HCT116 (cell line): ENCODE data around the gene SLC25A51. TPM values are rescaled to one million over a fixed set of nuclear protein-coding genes. Genes with fewer than 3 reads are reported as not detected.
"Not testable (repeated sequence)": the region's sequence is repeated elsewhere in the genome, so short reads cannot be mapped to it uniquely, and the experiment has no call there.

Experiments
- ATAC-seq: fragments of 200-7000 bp; cut with Tn5 transposase; 2 replicates; pipeline ENCODE4 v1.9.1; 2020; ENCODE audit warnings: mild to moderate bottlenecking, moderate library complexity
- BruUV-seq: library from RNA; stranded (reverse); fragments of 400-500 nt; replicated peaks from 2 replicates; lab custom pipeline; 2021; lab: Mats Ljungman, UMichigan
- CTCF ChIA-PET: fragments of 300-600 bp; sonication (Branson Sonifier 250); formaldehyde crosslinking; loops from one replicate; lab custom pipeline; 2021; ENCODE audit warnings: antibody characterized with exemption; lab: Charles Lee
- POLR2A ChIA-PET: fragments of 300-600, 350-600 bp; sonication (Branson Sonifier 250); formaldehyde crosslinking; loops from one replicate; lab custom pipeline; 2021; ENCODE audit warnings: antibody characterized with exemption; lab: Charles Lee
- RAD21 ChIA-PET, 2 experiments: fragments of 300-600 bp; sonication (Branson Sonifier 250); formaldehyde crosslinking; loops; one replicate each; lab custom pipeline; 2023; ENCODE audit warnings: low total read pairs in 2 of 2; ENCODE audit not compliant: uncharacterized antibody in 2 of 2, unreplicated experiment in 2 of 2, low non-redundant PET in 1 of 2; lab: Charles Lee
- DNase-seq: peaks from one replicate; pipeline ENCODE4 v3.0.0-alpha.2; 2010; ENCODE audit warnings: low read depth, low spot score
- H2AFZ ChIP-seq: fragments of 200-600 bp; shearing (Covaris generic), sonication (generic); 2 replicates; pipeline ENCODE4 v1.6.1; 2017; ENCODE audit warnings: low read depth, mixed run types, mixed read lengths, antibody characterized with exemption, low read length; ENCODE audit not compliant: poor library complexity, severe bottlenecking
- H3K27ac ChIP-seq: 2 replicates; pipeline ENCODE4 v1.5.1; 2012; ENCODE audit warnings: low read depth, low read length
- H3K27me3 ChIP-seq: fragments of 200-600 bp; sonication (generic); 2 replicates; pipeline ENCODE4 v1.6.1; 2016; ENCODE audit warnings: mixed run types, low read length, mixed read lengths; ENCODE audit not compliant: insufficient read depth
- H3K36me3 ChIP-seq, 2 experiments: fragments of 200-500 bp in 1 of 2; fragments of 200-600 bp in 1 of 2; sonication (Bioruptor generic) in 1 of 2; sonication (generic) in 1 of 2; 2 replicates each; pipeline versions ENCODE4 v1.5.1 to v1.6.1; 2014 to 2016; ENCODE audit warnings: low read length in 2 of 2, inconsistent platforms in 1 of 2, mixed read lengths in 1 of 2, mixed run types in 1 of 2; ENCODE audit not compliant: insufficient read depth in 2 of 2, control insufficient read depth in 1 of 2
- H3K4me1 ChIP-seq, 2 experiments: fragments of 200-600 bp in 1 of 2; sonication (generic) in 1 of 2; 2 replicates each; pipeline versions ENCODE4 v1.5.1 to v1.6.1; 2012 to 2017; ENCODE audit warnings: low read length in 2 of 2, inconsistent platforms in 1 of 2, mild to moderate bottlenecking in 1 of 2, mixed read lengths in 1 of 2, mixed run types in 1 of 2, moderate library complexity in 1 of 2; ENCODE audit not compliant: insufficient read depth in 2 of 2, control insufficient read depth in 1 of 2
- H3K4me2 ChIP-seq: fragments of 200-600 bp; sonication (generic); 2 replicates; pipeline ENCODE4 v1.6.1; 2017; ENCODE audit warnings: mixed run types, low read length, mixed read lengths
- H3K4me3 ChIP-seq, 2 experiments: fragments of 200-600 bp in 1 of 2; sonication (generic) in 1 of 2; replicated peaks in 1 of 2; 2 replicates each; pipeline ENCODE4 v1.5.1; 2011 to 2016; ENCODE audit warnings: low read length in 2 of 2, control low read depth in 1 of 2, low read depth in 1 of 2, mild to moderate bottlenecking in 1 of 2, mixed read lengths in 1 of 2, mixed run types in 1 of 2
- H3K79me2 ChIP-seq: fragments of 200-600 bp; sonication (generic); 2 replicates; pipeline ENCODE4 v1.6.1; 2017; ENCODE audit warnings: mild to moderate bottlenecking, mixed run types, low read length, moderate library complexity, mixed read lengths; ENCODE audit not compliant: insufficient read depth
- H3K9ac ChIP-seq: fragments of 200-600 bp; sonication (generic); 2 replicates; pipeline ENCODE4 v1.6.1; 2016; ENCODE audit warnings: low read length, mixed read lengths
- H3K9me2 ChIP-seq: fragments of 200-600 bp; sonication (generic), shearing (Covaris generic); 2 replicates; pipeline ENCODE4 v1.6.1; 2017; ENCODE audit warnings: mixed run types, mild to moderate bottlenecking, moderate library complexity; ENCODE audit not compliant: insufficient read depth
- H3K9me3 ChIP-seq, 2 experiments: fragments of 200-500 bp in 1 of 2; fragments of 200-600 bp in 1 of 2; sonication (Bioruptor generic) in 1 of 2; sonication (generic) in 1 of 2; 2 replicates each; pipeline ENCODE4 v1.6.1; 2014 to 2017; ENCODE audit warnings: low read length in 2 of 2, mixed read lengths in 2 of 2, inconsistent platforms in 1 of 2, low read depth in 1 of 2, mild to moderate bottlenecking in 1 of 2, mixed run types in 1 of 2, moderate library complexity in 1 of 2; ENCODE audit not compliant: control insufficient read depth in 1 of 2, insufficient read depth in 1 of 2
- H4K20me1 ChIP-seq: fragments of 200-600 bp; sonication (generic), shearing (Covaris generic); 2 replicates; pipeline ENCODE4 v1.6.1; 2017; ENCODE audit warnings: mixed run types, mild to moderate bottlenecking, moderate library complexity; ENCODE audit not compliant: insufficient read depth
- ATF3 ChIP-seq: IDR thresholded peaks from 2 replicates; pipeline ENCODE4 v1.6.1; 2012
- CBX3 ChIP-seq: IDR thresholded peaks from 2 replicates; pipeline ENCODE4 v1.6.1; 2012; ENCODE audit warnings: low read depth
- EGR1 ChIP-seq: IDR thresholded peaks from 2 replicates; pipeline ENCODE4 v1.6.1; 2012; ENCODE audit warnings: low read depth
- ELF1 ChIP-seq: IDR thresholded peaks from 2 replicates; pipeline ENCODE4 v1.6.1; 2012; ENCODE audit warnings: low read depth, borderline replicate concordance
- EZH2 ChIP-seq: fragments of 200-600 bp; sonication (generic); IDR thresholded peaks from 2 replicates; pipeline ENCODE4 v1.6.1; 2017; ENCODE audit warnings: antibody characterized with exemption, mixed run types
- EZH2phosphoT487 ChIP-seq: fragments of 200-600 bp; IDR thresholded peaks from 2 replicates; pipeline ENCODE4 v1.6.1; 2018; ENCODE audit warnings: antibody characterized with exemption, borderline replicate concordance
- FOSL1 ChIP-seq: IDR thresholded peaks from 2 replicates; pipeline ENCODE4 v1.6.1; 2012; ENCODE audit warnings: low read depth
- MAX ChIP-seq: IDR thresholded peaks from 2 replicates; pipeline ENCODE4 v1.6.1; 2012
- POLR2AphosphoS5 ChIP-seq: IDR thresholded peaks from 2 replicates; pipeline ENCODE4 v1.6.1; 2011; ENCODE audit warnings: mild to moderate bottlenecking, low read depth, low read length, moderate library complexity
- SP1 ChIP-seq: IDR thresholded peaks from 2 replicates; pipeline ENCODE4 v1.6.1; 2012; ENCODE audit warnings: low read depth
- TCF7L2 ChIP-seq: IDR thresholded peaks from 2 replicates; pipeline ENCODE4 v1.7.0; 2011; ENCODE audit warnings: borderline replicate concordance, inconsistent platforms; ENCODE audit not compliant: insufficient read depth, insufficient read length; ENCODE audit errors: extremely low read depth
- YY1 ChIP-seq: IDR thresholded peaks from 2 replicates; pipeline ENCODE4 v1.6.1; 2011; ENCODE audit warnings: low read length, low read depth, moderate library complexity, mild to moderate bottlenecking; ENCODE audit not compliant: insufficient replicate concordance; ENCODE audit errors: extremely low read depth
- ZFX ChIP-seq: fragments of 450-650 bp; IDR thresholded peaks from 2 replicates; pipeline ENCODE4 v1.6.1; 2017
- intact Hi-C: fragments of 100-400 bp; cut with micrococcal nuclease; formaldehyde crosslinking; loops from 2 replicates; pipeline ENCODE4 v1.10.0; 2022
- total RNA-seq: library from RNA; stranded (reverse); gene quantifications from one replicate; pipeline ENCODE4 v1.2.1, GENCODE V29; 2021; ENCODE audit not compliant: unreplicated experiment

The SLC25A51 gene
- total RNA-seq, 1 experiment from 2014 or later = 27.3 TPM

DNA sequence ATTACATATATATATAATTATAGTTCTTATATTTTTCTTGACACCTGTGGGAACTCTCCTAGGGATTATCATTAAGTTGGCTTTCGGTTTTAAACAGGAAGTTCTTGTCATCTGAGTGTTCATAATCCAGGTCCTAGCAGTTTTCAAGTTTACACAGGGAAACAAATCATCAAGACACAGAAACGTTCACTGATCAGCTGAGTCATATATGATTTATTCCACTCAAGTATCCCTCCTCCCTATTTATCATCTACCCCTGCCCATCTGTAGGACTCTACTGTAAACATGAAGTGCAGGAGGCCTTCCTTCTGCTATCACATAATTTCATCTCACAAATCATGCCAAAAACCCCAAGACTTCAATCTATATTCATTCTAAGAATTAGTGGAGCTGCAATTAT is 6.3 kb downstream of the SLC25A51 start:
- ATAC-seq = no peak
- Histone ChIP-seq H3K36me3 (peaks cover 21 to 31% of the 10 kb centered on the region in 2 experiments), H3K4me1 (peaks cover 4 to 5% of the 10 kb centered on the region in 2 experiments; a peak in 2 of 4 replicates), H3K9me3 (no peaks in the 10 kb centered on the region), H3K9ac (no peak overlapping the region), H4K20me1 (no peaks in the 10 kb centered on the region), H3K9me2 (no peaks in the 10 kb centered on the region), H3K27me3 (no peaks in the 10 kb centered on the region), H3K79me2 (peaks cover 32% of the 10 kb centered on the region), H3K4me2 (no peak overlapping the region), H3K27ac (no peak overlapping the region), H3K4me3 (no peak overlapping the region), H2AFZ (no peak overlapping the region)
- no peak for TF ChIP-seq ATF3
- TF ChIP-seq ELF1 = no peak
- no peak for TF ChIP-seq FOSL1
- no peak for TF ChIP-seq EZH2
- TF ChIP-seq EGR1 = no peak
- no peak for TF ChIP-seq MAX
- TF ChIP-seq ZFX = no peak
- no peak for TF ChIP-seq YY1
- TF ChIP-seq SP1 = no peak
- no peak for TF ChIP-seq CBX3
- POLR2A ChIA-PET = no interaction called here
- no peak for DNase-seq
- no TSS peak for BruUV-seq
- CTCF ChIA-PET = no interaction called here
- intact Hi-C loops = no loop called here
- RAD21 ChIA-PET = no interaction called here

- RAD21 ChIA-PET = no interaction called here
- ATAC-seq = no peak
- no peaks in the 10 kb centered on the region for H4K20me1 ChIP-seq
- H3K4me1 ChIP-seq = no peaks in the 10 kb centered on the region
- no TSS peak for BruUV-seq
- DNase-seq = no peak
- CTCF ChIA-PET = no interaction called here
- H3K9me3 ChIP-seq = no peaks in the 10 kb centered on the region
- no peaks in the 10 kb centered on the region for H3K27me3 ChIP-seq
- no peaks in the 10 kb centered on the region for H3K9me2 ChIP-seq
- POLR2A ChIA-PET = no interaction called here
- no peak overlapping the region for H3K4me3 ChIP-seq
- intact Hi-C loops = no loop called here
- peaks cover 13 to 23% of the 10 kb centered on the region in 2 experiments for H3K36me3 ChIP-seq
- H2AFZ ChIP-seq = no peak overlapping the region
- H3K79me2 ChIP-seq = peaks cover 12% of the 10 kb centered on the region
- H3K4me2 ChIP-seq = no peak overlapping the region
- TF ChIP-seq EZH2 (no peak), CBX3 (no peak), TCF7L2 (no peak), EZH2phosphoT487 (no peak), POLR2AphosphoS5 (no peak)
- no peak overlapping the region for H3K27ac ChIP-seq
- H3K9ac ChIP-seq = no peak overlapping the region
Observed at GRCh38 chr9:37892063-37892462, 11.9 kb downstream of the SLC25A51 start.

DNA sequence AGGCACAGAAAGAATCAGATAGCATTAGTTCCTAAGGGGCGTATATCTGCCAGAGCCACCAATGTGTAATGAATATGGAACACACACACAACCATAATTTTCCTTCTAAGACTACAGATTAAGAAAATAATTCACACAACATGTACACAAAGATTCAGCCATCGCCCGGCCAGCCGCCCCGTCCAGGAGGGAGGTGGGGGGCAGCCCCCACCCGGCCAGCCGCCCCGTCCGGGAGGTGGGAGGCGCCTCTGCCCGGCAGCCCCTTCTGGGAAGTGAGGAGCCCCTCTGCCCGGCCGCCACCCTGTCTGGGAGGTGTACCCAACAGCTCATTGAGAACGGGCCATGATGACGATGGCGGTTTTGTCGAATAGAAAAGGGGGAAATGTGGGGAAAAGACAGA is 12.9 kb downstream of the SLC25A51 start:
- H3K4me1 ChIP-seq, BruUV-seq, H3K9me3 ChIP-seq, CTCF ChIA-PET, H3K9me2 ChIP-seq, H3K4me2 ChIP-seq, H3K27ac ChIP-seq, DNase-seq, intact Hi-C loops, H3K4me3 ChIP-seq, H2AFZ ChIP-seq, H3K27me3 ChIP-seq, H4K20me1 ChIP-seq, H3K79me2 ChIP-seq, RAD21 ChIA-PET, H3K9ac ChIP-seq, POLR2A ChIA-PET, ATAC-seq: not testable (repeated sequence)
- H3K36me3 ChIP-seq = peaks cover 13 to 17% of the 10 kb centered on the region in 2 experiments
